Stimulated activated CD8-positive, alpha-beta memory T cell treated with anti-CD3 and anti-CD28 coated beads, Interleukin-4, amount 100 ng/mL, for 1 hour (primary cell): ENCODE measurements around the gene PRICKLE2.

Experiments
- DNase-seq, 2 donors: peaks; one replicate each; pipeline ENCODE4 v3.0.0-alpha.2; 2020; ENCODE audit warnings: low read depth in 2 of 2, low spot score in 1 of 2

The PRICKLE2 gene

GRCh38 chr3:64160000-64160695 lies 65.1 kb downstream of the PRICKLE2 start:
- no peak for DNase-seq

DNA sequence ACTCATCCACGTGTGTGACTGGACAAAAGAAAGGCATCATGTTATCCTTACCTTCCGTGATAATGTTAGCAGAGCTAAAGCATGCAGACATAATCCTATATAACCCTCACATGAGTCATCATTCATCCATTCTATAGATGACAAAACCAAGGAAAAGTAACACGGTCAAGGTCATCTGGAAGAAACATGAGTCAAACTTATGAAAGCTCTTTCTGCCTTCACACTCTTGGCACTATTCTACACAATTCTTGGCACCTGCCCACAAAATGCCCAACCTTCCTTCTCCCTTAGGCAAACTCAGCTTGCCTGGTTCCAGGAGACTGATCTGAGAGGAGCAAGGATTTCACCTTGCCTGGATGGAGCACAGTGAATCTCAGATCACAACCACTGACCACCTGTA lies 66.9 kb downstream of the PRICKLE2 start:
- no peak for DNase-seq

- no peak for DNase-seq
Measured at GRCh38 chr3:64157150-64158035, 67.9 kb downstream of the PRICKLE2 start.

- no peak for DNase-seq
Measured at GRCh38 chr3:64155328-64155727, 69.9 kb downstream of the PRICKLE2 start.

DNA sequence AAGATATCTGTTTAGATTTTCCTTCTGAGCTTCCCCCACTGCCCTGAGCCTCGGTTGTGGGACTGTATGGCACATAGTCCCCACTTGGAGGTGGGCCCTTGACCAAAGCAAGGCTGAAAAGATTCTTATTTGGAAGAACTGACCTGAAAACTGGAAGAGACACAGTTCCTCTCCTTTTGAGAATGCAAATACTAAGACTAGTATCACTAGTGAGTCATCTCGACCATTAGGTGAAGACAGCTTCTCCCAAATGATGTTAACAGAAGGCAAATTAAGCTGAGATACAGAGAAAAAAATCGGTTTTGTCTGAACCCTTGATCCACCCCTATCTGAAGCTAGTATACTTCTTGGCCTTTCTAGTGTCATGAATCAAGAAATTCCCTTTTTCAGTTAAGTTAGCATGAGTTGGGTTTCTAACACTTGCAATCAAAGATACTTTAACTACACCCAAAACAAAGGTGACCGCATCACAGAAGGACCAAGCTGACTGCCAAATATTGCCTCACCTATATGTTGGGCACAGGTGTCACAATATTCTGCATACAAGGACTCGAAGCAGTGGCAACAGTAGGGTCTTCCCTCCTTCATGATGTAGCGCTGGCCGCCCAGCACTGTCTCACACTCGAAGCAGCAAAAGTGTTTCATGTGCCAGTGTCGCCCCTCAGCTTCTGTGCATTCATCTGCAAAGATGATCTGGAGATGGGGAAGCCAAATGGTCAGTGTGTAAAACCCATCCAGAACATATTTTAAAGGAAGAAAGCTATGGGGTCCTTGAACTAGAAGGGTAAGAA lies 72.4 kb downstream of the PRICKLE2 start:
- no peak for DNase-seq

GRCh38 chr3:64152086-64152485 lies 73.2 kb downstream of the PRICKLE2 start:
- no peak for DNase-seq

GRCh38 chr3:64151342-64151871 lies 73.9 kb downstream of the PRICKLE2 start:
- no peak for DNase-seq

GRCh38 chr3:64150623-64151207 lies 74.6 kb downstream of the PRICKLE2 start:
- no peak for DNase-seq

- DNase-seq: no peak
Measured at GRCh38 chr3:64149886-64150285, 75.4 kb downstream of the PRICKLE2 start.

DNA sequence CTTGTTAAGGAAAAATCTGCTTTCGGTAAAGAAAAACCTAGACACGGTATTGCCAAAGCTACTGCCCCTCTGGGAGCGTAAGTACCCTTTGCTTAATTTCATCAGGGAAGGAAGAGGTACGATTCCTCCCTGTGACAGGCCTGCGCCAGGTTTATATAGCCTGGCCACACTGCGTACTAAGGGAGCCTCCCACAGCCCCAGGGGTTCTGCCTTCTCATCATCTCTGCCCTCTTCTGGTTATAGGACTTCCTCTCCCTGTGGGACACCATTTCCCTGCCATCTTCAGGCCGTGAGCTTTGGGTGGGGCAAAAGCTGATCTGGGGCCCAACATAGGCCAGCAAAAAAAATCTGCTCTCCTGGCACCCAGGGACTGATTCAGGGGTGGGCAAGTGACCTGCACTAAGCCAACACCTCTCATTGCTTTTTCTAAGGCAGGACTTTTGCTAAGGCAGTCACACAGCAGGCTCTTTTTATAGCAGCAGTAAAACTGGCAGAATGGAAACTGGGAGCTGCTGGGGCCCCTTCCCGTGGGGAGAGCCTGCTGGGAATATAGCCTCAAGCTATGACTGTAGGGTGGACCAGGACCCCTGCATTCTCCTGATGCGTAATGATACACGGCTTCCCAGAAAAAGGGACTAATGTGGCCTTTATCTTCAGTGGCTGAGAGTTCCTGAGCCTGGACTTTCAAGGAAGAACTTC lies 76.2 kb downstream of the PRICKLE2 start:
- no peak for DNase-seq

- no peak for DNase-seq
Measured at GRCh38 chr3:64147211-64147610, 78.1 kb downstream of the PRICKLE2 start.

GRCh38 chr3:64145438-64145837 lies 79.8 kb downstream of the PRICKLE2 start:
- no peak for DNase-seq

DNA sequence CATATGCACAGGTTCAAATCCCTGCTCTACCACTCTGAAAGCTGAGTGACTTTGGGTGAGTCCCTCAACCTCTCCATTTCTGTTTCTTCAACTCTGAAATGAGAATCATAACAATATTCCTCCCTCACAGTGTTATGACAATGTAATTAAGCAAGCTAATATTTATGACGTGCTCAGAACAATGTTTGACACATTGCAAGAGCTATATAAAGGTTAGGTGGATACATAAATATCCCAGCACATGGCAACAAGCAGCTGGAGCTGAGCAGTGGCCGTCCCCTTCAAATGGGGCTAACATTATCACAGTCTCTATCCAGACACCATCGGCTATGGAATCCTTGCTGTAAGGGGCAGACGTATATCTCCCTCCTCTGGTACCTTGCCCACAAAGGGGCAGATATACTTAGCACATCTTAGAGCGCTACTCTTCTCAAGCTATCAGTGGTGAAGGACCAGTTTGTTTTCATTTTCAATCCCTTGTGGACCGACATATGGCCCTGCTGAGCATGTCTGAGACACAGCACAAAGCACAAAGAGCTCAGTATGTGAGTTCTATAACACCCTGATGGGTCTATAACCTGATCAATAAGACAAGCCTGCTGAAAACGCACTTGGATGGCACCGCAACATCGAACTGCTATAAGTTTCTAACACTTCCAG lies 80.9 kb downstream of the PRICKLE2 start:
- no peak for DNase-seq

DNA sequence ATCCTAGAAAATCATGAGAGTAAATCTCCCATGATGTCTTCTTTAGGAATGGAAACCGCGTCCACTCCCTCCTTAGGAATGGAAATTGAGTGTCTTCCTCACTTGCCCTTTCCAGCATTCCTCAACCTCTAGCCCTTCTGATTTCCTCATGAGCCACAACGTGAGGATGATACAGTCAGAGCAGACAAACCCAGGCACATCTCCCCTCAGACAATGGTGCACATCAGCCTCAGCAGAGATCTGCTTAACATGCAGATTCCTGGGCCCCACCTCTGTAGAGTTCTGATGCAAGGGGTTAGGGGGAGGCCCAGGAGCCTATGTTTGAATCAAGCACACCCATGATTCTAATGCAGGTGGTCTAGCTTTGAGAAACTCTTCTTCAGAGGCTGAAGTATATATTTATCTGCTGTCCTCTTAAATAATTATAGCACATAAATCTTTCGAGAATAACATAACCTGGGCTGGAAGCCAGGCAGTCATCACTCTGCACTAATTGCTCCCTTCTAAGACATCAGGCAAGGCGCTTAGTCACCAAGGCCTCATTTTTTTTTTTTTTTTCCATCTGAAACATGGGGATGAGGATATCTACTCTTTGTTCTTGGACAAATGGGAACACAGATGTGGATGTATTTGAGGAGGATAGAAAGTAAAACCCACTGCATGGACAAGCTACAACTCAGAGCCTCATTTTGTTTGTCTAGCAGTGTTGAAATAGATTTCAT lies 81.7 kb downstream of the PRICKLE2 start:
- no peak for DNase-seq

- DNase-seq: no peak
Measured at GRCh38 chr3:64141476-64141875, 83.8 kb downstream of the PRICKLE2 start.

- no peak for DNase-seq
Measured at GRCh38 chr3:64140651-64141050, 84.6 kb downstream of the PRICKLE2 start.

DNA sequence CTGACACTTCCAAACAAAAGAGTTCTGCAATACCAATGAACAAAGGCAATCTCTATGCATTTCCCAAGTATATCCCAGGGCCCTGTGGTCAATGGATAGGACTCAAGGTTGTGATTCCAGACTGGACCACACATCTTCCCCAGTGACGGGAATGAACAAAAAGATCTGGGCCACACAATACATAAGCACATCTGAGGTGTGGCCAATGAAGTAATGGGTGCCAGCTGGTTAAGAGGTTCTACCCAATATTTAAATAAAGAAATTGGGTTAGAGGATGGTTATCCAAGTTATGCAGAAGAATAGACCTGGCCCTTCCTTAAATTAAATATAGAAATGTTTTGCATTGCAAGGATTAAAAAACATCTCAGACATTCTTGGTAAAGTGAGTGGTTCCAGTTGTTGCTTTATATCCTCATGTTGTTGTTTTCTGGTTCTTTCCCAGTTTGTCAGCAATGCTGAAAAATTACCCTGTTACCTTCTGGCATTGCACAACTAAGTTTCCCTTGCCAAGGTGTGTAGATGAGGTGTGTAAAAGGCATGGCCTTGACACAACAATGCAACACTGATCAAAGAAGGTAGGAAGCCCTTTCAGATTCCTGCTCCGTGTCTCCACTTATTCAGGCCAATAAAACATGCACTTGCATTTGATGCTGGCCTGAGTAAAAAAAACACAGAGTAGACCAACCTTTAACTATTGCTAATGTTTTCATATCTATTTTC lies 86.5 kb downstream of the PRICKLE2 start:
- DNase-seq: no peak

DNA sequence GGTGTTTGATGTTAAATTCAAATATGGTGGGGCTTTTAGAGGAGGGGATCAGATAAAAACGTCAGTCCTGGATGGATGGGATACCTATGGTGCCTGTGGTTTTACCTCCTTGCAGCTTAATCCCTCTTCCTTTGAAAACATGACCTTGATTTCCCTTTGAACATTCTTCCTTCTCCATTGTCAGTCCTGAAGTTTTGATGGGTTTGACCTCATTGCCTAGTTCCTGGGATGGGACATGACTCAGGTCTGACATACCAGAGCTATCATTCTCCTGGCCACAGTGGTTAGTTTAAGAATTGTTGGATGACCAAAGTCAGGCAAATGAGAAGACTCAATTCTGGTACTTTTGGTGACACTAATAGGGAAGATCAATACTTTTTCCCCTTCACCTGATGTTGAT lies 87.2 kb downstream of the PRICKLE2 start:
- no peak for DNase-seq

DNA sequence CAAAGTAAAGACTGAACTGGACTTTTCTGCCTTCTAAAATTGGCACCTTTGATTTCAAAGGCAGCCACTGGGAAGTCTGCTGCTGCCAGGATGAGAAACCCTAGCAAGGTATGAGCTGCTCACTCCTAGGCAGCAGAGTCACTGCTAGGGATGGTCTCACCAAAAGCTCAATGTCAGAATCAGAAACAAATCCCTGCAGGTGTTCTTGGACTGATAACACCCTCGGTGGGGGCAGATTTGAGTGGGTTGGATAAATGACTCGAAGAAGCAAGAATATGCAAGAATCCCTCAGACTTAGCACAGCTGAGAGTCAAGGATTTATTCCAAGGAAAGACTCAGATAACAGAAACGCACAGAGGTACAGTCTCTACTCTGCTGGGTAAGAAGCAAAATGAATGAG lies 90.4 kb downstream of the PRICKLE2 start:
- no peak for DNase-seq
